NCI-H460 (cell line): Measurements from ENCODE around the gene BTBD10. TPM values are rescaled to one million over a fixed set of nuclear protein-coding genes. Genes with fewer than 3 reads are reported as not detected.

Experiments used
- DNase-seq: peaks from one replicate; pipeline ENCODE4 v3.0.0-alpha.2; 2016; ENCODE audit warnings: low read depth; ENCODE audit errors: extremely low read depth
- total RNA-seq: library from RNA; depleted of rRNA; stranded (reverse); fragments of >200 nt; shearing (Covaris generic); gene quantifications from 2 replicates; pipeline ENCODE4 v1.2.3, GENCODE V29; 2014

BTBD10 gene
- total RNA-seq, 1 experiment from 2014 or later = 57.0 TPM

DNA sequence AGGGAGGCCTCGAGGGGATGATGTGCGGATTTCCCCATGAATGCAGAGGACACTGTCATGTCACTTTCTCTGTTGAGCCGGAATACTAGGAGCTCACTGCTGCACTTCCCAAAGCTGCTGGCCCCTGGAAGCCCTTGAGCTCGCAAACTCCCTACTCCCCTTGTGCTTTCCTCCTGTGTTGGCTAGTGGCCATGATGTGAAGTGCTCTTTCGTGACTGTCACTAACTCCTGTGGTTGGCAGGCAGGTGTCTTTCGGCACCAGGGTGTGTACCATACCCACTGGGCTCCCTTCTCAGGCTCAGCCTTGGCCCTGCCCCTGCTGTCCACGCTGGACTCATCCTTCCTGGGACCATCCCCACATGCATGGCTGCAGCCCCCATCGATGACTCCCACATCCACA is 86.2 kb downstream of the BTBD10 start:
- DNase-seq = no peak

DNA sequence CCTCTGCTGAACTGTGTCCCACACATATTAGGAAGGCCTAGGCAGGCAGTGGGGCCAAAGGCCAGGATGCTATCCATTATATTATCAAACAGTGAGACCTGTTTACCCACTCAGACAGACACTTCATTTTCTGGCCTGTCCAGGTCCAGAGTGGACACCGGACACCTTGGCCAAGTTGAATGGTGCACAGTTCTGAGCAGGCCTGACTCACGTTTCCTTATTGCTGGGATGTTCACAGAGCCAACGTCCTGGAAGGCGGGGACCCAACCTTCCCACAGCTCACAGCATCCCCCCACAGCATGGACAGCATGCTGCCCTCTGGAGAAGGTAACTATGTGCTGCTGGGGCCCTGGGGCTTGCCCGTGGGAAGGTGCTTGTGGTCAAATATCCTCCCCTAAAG is 86.6 kb downstream of the BTBD10 start:
- DNase-seq = no peak

- no peak for DNase-seq
Observed at GRCh38 chr11:13375798-13376197, 87.2 kb downstream of the BTBD10 start.

DNA sequence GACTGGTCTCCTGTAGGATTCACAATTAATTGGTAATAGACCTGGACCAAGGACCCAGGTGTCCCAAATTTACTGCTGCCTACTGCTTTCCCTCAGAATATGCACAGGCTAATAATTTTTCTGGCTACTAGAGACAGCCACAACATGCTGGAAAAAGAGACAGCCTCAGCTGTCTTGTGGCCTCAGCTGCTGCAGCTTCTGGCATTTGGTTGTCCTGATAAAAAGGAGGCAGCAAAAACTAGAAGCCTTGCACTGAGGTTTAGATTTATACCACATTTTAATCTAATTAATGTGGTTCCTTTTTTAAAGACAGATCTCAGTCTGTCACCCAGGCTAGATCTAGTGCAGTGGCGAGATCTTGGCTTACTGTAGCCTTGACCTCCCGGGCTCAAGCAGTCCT is 89.8 kb downstream of the BTBD10 start:
- DNase-seq = no peak

DNA sequence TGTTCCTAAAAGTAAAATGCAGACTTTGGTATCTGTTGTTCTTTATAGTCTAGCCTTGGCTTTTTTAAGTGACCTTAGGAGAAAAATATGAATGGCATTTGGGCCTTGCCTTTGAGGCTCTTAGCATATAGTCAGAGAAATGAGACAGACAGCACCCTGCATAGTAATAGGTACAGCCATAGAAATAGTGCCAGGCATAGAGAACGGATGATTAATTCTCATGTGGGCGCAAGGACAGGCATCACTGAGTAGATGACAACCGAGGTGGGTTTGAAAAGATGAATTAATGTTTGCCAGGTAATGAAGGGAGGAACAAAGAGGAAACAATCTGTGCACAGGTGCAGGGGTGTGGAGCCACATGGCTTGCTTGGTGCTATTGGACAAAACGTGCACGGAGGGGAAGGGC is 95.0 kb downstream of the BTBD10 start:
- no peak for DNase-seq

DNA sequence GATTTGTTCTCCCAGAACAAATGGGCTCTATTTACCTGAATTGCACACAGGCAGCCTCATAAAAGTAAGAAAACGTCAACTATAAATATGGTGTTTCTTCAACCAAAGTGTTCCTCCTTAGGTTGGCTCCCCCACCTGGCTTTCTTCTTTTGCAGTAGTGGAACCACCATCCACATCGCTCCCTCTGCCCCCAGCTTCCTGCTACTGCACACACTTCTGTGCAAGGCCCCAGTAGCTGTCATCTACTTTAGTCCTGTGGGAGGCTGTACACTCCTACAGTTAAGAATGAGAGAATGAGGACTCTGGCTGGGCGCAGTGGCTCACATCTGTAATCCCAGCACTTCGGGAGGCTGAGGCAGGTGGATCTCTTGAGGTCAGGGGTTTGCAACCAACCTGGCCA is 95.9 kb downstream of the BTBD10 start:
- no peak for DNase-seq

GRCh38 chr11:13366266-13367026 is 96.6 kb downstream of the BTBD10 start:
- DNase-seq = no peak

- DNase-seq = no peak
Observed at GRCh38 chr11:13364388-13364787, 98.6 kb downstream of the BTBD10 start.

DNA sequence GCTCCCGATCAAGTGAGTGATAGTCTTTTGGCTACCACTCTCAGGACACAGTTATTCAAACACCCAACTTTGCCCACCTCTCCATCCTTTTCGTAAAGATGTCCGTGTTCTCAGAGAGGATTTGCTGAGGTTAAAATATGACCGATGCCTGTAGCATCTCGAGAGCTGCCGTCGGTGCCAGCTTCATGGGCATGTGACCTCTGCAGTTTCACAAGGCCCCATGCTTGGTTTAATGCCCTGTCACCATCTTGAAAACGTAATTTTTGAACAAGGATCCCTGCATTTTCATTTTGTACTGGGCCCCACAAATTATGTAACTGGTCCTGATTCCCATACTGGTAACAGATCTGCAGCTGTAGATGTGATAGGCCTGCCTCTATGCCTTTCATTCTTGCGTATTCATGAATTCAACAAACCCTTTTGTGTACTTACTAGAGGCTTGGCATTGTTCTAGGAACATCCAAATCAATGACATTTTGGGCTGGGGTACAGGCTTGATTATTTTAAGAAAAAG is 100.4 kb downstream of the BTBD10 start:
- DNase-seq = no peak

DNA sequence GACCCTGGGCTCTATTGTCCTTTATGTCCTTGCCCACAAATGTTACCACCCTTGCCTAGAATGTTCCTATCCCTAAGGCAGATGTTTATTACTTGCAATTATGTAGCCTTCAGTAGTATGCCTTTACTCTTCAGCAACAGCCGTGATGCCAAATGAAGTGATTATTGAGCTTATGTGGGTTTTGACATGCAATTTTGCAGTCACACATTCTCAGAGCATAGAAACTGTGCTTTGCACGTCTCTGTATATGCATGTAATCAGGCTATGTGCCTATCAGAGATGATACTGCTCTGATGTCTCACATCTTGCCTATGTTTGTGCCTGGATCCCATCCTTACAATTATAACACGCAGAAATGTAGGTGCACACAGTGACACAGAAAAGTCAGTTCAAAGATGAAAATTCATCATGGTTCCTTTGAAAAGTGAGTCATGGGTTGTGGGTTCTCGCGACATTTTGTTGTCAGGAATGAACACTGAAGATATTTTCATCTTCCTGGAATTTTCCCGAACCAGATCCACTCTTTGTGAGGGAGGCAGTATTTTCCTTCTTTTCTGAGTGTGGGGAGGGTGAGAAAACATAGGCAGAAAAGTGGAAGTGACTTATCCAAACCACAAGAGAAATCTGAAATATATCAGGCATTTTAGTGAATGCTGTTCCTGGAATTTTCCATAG is 104.3 kb downstream of the BTBD10 start:
- no peak for DNase-seq

DNA sequence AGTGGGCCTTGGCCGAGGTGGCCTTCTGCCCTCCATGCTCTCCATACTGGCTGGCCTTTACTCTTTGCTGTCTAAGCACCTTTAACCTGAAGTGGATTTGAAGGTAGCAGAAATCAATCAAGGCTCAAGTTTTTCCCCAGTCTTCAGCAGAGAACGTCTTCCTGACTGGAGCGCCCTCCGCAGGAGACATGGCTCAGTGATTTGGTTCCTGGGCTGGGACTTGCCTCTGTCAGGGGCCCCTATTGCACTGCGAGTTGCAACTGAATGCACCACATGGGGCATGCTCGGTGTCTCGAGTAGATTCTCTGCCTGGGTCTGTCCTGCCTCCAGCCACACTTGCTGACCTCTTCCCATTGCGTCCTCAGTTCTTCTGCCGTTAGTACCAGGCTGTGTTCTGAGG is 105.8 kb downstream of the BTBD10 start:
- no peak for DNase-seq

DNA sequence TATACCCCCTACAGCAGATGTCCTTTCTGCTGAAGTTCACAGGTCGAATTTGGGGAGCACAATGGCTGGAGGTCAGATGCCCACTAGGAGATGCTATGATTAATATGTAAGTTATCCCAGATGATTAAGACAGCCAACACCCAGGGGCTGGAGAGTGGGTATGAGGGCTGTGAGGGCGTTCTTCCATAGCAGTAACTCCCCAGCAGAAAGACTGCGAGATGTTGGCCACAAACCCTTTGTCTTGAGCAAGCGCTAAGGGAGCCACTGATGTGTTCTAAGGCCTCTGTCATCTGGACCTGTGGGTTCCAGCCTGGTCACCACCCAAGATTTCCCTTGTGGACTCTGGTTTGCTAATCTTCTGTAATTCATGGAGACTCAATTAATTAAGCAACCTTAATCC is 107.8 kb downstream of the BTBD10 start:
- no peak for DNase-seq

GRCh38 chr11:13354335-13354734 is 108.7 kb downstream of the BTBD10 start:
- no peak for DNase-seq

DNA sequence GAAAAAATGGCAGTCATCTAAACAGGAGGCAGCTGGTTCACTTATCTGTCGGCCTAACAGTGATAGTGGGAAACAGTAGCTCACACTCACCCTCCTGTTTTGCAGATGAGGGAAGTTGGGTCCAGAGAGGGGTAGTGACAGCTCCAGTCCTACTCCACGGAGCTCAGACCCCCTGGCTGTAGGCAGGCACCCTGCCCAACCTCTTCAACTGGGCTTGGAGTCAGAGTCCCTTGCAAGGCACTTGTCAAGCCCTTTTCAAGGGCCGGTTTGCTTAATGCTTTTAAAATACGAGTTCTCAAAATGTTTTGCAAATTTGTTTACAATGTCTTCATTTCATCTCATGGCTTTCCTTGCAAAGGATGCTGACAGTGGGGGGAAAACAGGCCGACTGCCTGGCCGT is 110.3 kb downstream of the BTBD10 start:
- no peak for DNase-seq

DNA sequence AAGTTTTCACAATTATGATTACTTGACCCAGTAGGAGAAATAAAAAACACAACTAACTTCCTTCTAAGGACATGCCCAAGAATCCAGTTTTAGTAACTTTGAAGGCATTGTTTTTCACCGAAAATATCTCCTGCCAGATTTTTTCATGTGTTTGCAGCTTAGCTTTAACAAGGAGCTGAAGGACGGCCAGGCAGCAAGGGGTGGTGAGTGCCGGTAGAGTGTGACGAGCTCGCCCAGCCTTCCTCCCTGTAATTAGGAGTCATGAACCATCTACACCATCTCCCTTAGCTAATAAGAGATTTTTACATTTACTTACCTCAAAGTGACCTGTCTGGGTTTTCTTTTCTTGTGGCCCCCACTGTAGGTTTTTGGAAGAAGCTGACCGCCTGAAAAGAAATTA is 113.4 kb downstream of the BTBD10 start:
- DNase-seq = no peak

- no peak for DNase-seq
Observed at GRCh38 chr11:13349046-13349445, 114.0 kb downstream of the BTBD10 start.

GRCh38 chr11:13348305-13348704 is 114.7 kb downstream of the BTBD10 start:
- no peak for DNase-seq

- no peak for DNase-seq
Observed at GRCh38 chr11:13347901-13348300, 115.1 kb downstream of the BTBD10 start.

DNA sequence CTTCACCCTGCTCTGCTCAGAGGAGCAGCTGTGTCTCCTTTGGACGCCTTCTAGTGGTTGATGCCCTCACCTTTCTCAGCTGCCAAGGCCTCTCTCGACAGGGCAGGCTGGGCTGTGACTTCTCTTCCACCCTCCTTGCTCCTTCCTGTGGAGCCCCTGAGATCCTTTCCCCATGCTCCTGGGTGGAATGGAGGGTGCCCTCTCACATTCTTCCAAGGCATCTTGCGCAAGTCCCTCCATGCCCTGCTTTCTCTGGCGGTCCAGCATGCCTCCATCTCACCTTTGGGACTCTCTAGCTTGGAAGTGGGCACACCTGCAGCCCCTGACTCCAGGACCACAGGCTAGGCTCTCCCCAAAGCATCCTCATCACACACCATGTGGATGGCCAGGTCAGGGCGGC is 116.6 kb downstream of the BTBD10 start:
- no peak for DNase-seq

DNA sequence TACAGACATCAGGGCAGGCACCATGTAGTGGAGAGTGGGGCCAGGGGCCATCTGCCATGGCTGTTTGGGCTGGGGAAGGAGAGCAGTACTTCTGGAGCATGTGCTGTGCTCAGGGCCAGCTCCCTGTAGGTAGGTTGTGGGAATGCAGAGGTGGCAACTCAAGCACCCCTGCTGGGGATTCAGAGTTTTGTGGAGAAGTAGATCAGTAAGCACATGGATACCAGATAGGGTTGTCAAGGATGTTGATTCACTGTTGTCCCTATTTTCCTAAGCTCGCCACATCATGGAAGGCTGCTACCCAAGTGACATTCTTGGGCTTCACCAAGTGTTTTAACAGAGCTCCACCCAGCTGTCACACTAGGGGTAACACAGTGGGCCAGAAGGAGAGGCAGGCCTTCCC is 118.2 kb downstream of the BTBD10 start:
- no peak for DNase-seq

- peak; percentile 70 for DNase-seq
Observed at GRCh38 chr11:13343931-13344717, 118.9 kb downstream of the BTBD10 start.
